HG03342 (cell line): Measurements from ENCODE around the gene MACROH2A1.

ENCODE experiments used
- ATAC-seq: cut with Tn5 transposase; IDR thresholded peaks from one replicate; pipeline ENCODE4 v1.9.1; 2021; ENCODE audit warnings: mild to moderate bottlenecking, moderate library complexity; ENCODE audit not compliant: unreplicated experiment

MACROH2A1 gene

GRCh38 chr5:135398160-135398854 is 724 bp downstream of the MACROH2A1 start:
- peak; percentile 35 for ATAC-seq

- ATAC-seq = no peak
Observed at GRCh38 chr5:135397084-135397483, 1.9 kb downstream of the MACROH2A1 start.

DNA sequence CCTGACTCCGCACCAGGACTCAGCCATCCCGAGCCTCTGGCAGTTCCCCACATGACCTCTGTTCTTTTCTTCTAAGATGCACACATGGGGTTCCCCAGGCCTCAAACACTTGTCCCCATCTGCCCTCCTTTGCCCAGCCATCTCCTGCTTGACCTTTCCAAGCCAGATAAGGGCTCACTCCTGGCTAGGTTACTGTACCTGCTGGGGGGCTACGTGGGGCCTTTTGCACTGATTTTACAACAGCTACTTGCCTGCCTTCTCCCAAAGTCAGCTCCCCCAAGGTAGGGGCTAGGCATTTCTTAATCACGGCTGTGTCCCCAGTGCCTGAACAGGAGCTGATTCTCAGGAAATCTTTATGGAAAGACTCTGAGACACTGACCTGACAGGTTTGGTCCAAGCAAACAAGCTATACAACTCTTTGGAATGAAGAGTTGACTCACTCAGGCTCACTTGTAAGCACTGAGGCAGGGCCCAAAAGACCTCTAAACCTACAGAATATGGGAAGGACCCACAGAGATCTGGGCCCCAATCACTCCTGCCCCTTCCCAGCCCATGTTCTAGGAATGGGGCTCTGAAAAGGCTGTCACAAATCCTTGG is 2.5 kb downstream of the MACROH2A1 start:
- ATAC-seq = no peak

DNA sequence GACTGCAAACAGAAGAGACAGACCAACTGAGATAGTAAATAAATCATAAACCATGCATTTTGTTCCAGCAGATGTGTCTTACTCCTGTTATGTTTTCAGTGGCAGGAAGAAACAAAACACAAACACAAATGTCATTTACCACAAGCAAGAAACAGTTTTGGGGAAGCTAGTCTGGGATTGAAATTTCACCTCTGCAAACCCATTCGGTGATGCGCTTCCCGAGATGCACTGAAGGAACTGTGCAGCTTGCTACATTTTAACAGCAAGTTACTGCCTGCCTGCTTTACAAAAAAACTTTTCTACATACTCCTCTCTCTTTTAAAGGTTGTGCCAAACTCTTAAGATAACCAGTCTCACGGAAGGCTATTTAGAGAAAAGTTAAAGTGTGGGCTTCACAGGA is 3.2 kb downstream of the MACROH2A1 start:
- ATAC-seq = no peak

- ATAC-seq = no peak
Observed at GRCh38 chr5:135395451-135395850, 3.6 kb downstream of the MACROH2A1 start.

DNA sequence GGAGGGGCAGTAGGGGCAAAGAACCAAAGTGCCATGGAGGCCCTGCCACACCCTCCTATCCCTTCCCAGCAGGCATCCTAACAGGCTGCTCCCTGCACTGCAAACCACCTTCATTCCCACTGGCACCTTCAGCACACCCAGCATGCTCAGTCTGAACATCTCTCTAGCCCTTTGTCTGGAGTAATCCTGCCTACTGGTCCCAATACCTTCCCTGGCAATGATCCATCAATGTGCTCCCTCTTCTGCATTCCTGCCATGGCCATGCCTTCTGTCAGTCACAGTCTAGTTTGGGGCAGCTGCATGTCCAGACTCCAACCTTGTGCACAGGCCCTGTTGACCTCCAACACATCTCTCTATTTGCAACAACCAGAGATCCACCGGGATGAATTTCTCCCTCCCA is 4.9 kb downstream of the MACROH2A1 start:
- ATAC-seq = no peak

DNA sequence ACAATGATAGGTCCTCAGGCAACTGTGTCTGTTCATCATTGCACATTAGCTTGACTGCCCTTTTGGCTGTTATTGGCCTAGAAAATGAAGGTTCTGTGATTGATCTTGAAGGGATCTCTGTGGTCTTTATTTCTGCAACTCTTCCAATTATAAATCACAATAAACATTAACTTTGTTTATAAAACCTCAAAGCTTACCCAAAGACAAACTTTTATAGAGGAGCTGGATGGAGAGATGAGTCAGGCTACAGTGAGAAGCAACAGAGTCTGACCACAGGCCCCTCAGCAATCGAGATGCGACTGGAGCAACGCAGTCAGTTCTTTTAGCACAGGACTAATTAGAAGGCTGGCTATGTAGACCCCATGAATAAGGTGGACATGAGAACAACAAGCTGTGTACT is 5.3 kb downstream of the MACROH2A1 start:
- no peak for ATAC-seq

GRCh38 chr5:135393229-135393628 is 5.8 kb downstream of the MACROH2A1 start:
- ATAC-seq = no peak

DNA sequence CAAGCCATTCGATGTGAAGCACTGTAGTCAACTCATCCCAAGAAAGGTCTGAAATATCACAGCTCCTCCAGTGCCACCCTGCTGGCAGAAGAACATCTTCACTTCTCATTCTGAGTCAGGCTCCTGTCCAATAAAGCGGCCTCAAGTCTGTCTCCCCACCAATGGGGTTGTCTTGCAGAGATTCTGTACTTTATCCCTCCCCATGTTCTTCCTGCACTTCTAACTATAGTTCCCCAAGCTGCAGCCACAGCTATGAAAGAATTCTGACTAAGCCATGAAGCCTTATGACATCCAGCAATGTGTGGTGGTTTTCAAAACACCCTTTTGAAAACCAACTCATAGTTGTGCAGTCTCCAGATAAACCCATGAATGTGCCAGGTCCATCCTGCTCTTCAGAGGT is 6.8 kb downstream of the MACROH2A1 start:
- no peak for ATAC-seq

DNA sequence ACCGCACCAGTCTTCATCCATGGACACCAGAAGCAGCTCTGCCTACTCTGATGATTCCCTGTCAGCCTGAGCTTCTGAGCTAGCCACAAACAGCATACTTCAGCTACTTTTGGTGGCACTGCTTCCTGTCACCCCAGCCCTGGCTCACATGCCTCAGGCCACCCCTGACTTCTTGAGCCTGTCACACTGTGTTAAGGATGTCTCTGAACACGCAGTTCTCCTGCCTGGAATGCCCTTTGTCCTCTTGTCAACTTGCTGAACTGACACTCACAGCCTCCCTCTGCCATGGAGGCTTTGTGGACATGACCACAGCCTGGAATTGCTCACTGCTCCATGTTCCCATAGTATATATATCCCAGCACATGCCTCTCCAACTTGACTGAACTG is 7.2 kb downstream of the MACROH2A1 start:
- ATAC-seq = no peak

DNA sequence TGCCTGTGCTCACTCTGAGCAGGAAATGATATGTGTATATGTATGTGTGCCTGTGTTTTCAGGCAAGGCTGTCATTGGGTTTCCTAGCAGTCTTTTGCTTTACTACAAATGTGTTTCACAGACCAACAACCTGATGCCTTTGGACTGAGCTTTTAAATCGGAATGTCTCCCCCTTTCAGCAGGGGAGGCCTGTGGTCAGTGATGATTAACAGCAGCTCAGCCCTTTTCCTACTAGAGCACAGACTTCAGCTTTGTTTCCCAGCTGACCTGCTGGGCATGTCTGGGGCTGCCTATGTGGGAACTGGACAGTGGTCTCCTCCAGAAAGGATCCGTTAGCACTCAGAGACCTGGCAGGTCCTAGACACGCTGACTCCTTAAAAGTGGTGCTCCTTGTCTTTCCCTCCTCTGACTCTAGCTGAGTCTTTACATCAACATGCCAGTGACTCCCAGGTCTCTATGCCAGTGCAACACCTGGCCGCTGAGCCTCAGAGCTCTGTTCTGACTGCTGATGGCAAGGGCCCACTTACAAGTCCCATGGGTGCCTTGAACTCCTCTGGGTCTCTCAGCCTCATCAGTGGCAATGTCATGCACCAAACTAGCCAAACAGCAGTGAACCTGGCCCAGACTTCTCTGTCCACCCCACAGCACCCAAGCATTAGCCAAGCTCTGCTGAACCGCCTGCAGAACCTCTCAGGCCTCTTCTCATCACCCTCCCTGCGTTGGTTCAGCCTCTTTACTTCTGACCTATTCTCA is 7.7 kb downstream of the MACROH2A1 start:
- ATAC-seq = no peak

GRCh38 chr5:135388860-135389435 is 10.1 kb downstream of the MACROH2A1 start:
- ATAC-seq = no peak

GRCh38 chr5:135387629-135387960 is 11.4 kb downstream of the MACROH2A1 start:
- no peak for ATAC-seq

- ATAC-seq = no peak
Observed at GRCh38 chr5:135386886-135387628, 12.0 kb downstream of the MACROH2A1 start.

- no peak for ATAC-seq
Observed at GRCh38 chr5:135386096-135386495, 12.9 kb downstream of the MACROH2A1 start.

- ATAC-seq = no peak
Observed at GRCh38 chr5:135385576-135385975, 13.5 kb downstream of the MACROH2A1 start.

- no peak for ATAC-seq
Observed at GRCh38 chr5:135384898-135385297, 14.1 kb downstream of the MACROH2A1 start.

DNA sequence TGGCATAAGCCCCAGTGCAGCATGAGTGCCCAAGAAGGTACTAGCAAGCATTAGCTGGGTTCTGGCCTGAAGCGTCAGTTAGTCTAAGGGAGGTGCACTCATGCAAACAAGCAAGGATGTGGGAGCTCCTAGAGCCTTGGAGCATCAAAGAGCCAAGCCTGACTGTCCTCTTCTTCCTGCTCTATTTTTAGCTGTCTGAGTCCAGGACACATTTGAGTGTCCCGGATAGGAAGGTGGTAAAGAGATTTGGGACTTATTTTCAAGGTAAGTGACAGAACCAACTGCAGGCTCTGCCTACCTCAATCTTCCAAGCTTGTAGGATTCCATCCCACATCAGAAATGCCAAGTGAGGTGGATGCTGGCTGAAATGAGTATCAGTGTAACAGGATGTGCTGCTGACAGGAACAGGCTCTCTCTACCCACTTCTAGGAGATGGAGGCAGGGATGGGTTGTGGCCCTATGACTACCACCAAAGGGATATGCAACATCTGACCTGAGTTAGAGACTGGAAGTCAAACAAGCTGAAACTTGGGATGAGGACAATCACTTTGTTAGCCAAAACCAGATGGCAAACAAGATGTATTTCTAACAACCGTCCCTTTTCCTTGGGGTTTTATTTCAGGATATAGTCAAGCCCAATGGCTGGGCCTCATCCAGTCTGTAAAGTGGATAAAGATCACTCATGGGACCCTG is 15.1 kb downstream of the MACROH2A1 start:
- ATAC-seq = no peak

DNA sequence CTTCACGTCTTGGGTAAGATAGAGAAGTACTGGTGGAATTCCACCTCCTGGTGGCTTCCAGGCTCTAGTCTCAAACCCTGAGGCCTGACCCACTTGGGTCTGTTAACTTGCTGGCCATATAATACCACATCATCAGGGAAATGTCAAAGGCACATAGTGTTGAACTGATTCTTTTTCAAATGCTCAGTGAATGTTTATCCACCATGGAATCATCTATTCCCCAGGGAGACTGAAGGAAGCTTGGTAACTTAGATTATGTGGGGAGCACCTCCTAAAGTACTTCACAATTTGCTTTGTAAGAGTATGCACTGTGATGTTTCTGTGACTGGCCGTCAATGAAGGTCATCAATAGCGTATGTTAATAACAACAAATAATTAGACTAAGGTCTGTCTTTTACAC is 16.1 kb downstream of the MACROH2A1 start:
- no peak for ATAC-seq

- no peak for ATAC-seq
Observed at GRCh38 chr5:135382106-135382790, 16.8 kb downstream of the MACROH2A1 start.
